Fibroblast of lung (primary cell): ENCODE data around the gene CCKAR. TPM values are rescaled to one million over a fixed set of nuclear protein-coding genes. Genes with fewer than 3 reads are reported as not detected.

Experiments used
- DNase-seq, 2 donors: peaks; one replicate each; pipeline versions ENCODE4 v3.0.0 to v3.0.0-alpha.2; 2010; ENCODE audit warnings: low read depth in 2 of 2
- H2AFZ ChIP-seq: 2 replicates; pipeline ENCODE4 v1.5.1; 2012; ENCODE audit warnings: low read length, control low read depth, inconsistent platforms
- H3K27ac ChIP-seq: 2 replicates; pipeline ENCODE4 v1.5.1; 2011; ENCODE audit warnings: low read length, control low read depth; ENCODE audit not compliant: insufficient read depth
- H3K27me3 ChIP-seq: 2 replicates; pipeline ENCODE4 v1.5.1; 2011; ENCODE audit warnings: mild to moderate bottlenecking, low read length; ENCODE audit not compliant: control insufficient read depth, insufficient read depth
- H3K36me3 ChIP-seq: 2 replicates; pipeline ENCODE4 v1.5.1; 2011; ENCODE audit warnings: low read length; ENCODE audit not compliant: control insufficient read depth, insufficient read depth
- H3K4me1 ChIP-seq: 2 replicates; pipeline ENCODE4 v1.5.1; 2011; ENCODE audit warnings: low read length; ENCODE audit not compliant: control insufficient read depth, insufficient read depth; ENCODE audit errors: extremely low read depth
- H3K4me2 ChIP-seq: 2 replicates; pipeline ENCODE4 v1.5.1; 2011; ENCODE audit warnings: low read length, control low read depth; ENCODE audit not compliant: insufficient read depth; ENCODE audit errors: extremely low read depth
- H3K4me3 ChIP-seq, 4 experiments: fragments of 200-600 bp in 1 of 4; sonication (generic) in 1 of 4; replicated peaks in 1 of 4; 2 replicates each; pipeline ENCODE4 v1.5.1; 2011 to 2016; ENCODE audit warnings: low read length in 4 of 4, low read depth in 3 of 4, mild to moderate bottlenecking in 3 of 4, control low read depth in 2 of 4, inconsistent platforms in 1 of 4, mixed read lengths in 1 of 4; ENCODE audit not compliant: insufficient read depth in 1 of 4; ENCODE audit errors: control extremely low read depth in 1 of 4
- H3K79me2 ChIP-seq: 2 replicates; pipeline ENCODE4 v1.5.1; 2012; ENCODE audit warnings: mild to moderate bottlenecking, low read length, inconsistent platforms; ENCODE audit not compliant: control insufficient read depth, insufficient read depth
- H3K9ac ChIP-seq: 2 replicates; pipeline ENCODE4 v1.5.1; 2011; ENCODE audit warnings: mild to moderate bottlenecking, low read length, control low read depth; ENCODE audit not compliant: insufficient read depth
- H3K9me3 ChIP-seq: 2 replicates; pipeline ENCODE4 v1.5.1; 2012; ENCODE audit warnings: low read depth, low read length; ENCODE audit not compliant: control insufficient read depth, insufficient read depth
- H4K20me1 ChIP-seq: 2 replicates; pipeline ENCODE4 v1.5.1; 2011; ENCODE audit warnings: low read length; ENCODE audit not compliant: control insufficient read depth, insufficient read depth; ENCODE audit errors: extremely low read depth
- CTCF ChIP-seq, 2 donors: IDR thresholded peaks in 1 of 2; conservative IDR thresholded peaks in 1 of 2; 1 replicate in 1 of 2; 2 replicates in 1 of 2; pipeline ENCODE4 v1.5.1; 2011 to 2012; ENCODE audit warnings: low read length in 2 of 2, control low read depth in 1 of 2, inconsistent platforms in 1 of 2, low read depth in 1 of 2, mild to moderate bottlenecking in 1 of 2
- EZH2 ChIP-seq: IDR thresholded peaks from 2 replicates; pipeline ENCODE4 v1.5.1; 2012; ENCODE audit warnings: low read length, control low read depth, mild to moderate bottlenecking; ENCODE audit errors: missing control alignments
- polyA plus RNA-seq, 2 donors: library from polyadenylated mRNA; depleted of rRNA in 1 of 2; stranded (reverse) in 1 of 2; unstranded in 1 of 2; fragments of >200 nt; gene quantifications; 2 replicates each; pipeline ENCODE4 v1.2.1, GENCODE V29; 2011 to 2012; ENCODE audit warnings: missing spikeins in 1 of 2
- total RNA-seq: library from RNA; depleted of rRNA; stranded (reverse); fragments of >200 nt; gene quantifications from 2 replicates; pipeline ENCODE4 v1.2.1, GENCODE V29; 2014

Gene CCKAR
- total and polyA plus RNA-seq, 2 donors (not counting 1 experiment from before 2014, with no cell fraction given) = 0.59 to 0.83 TPM

GRCh38 chr4:26459756-26460530, 30.3 kb downstream of the CCKAR start:
- Histone ChIP-seq H3K4me1 (no peaks in the 10 kb centered on the region), H2AFZ (no peak overlapping the region), H3K27ac (no peak overlapping the region), H3K9me3 (no peaks in the 10 kb centered on the region), H3K9ac (no peak overlapping the region), H3K27me3 (no peaks in the 10 kb centered on the region), H3K36me3 (no peaks in the 10 kb centered on the region), H3K4me3 (no peak overlapping the region), H3K79me2 (no peaks in the 10 kb centered on the region), H3K4me2 (no peak overlapping the region), H4K20me1 (no peaks in the 10 kb centered on the region)
- no peak for TF ChIP-seq EZH2
- TF ChIP-seq CTCF (conservative IDR thresholded peaks at IDR 0.05 in 1 of 2, IDR thresholded peaks at IDR 0.05 in 1 of 2; ENCODE audit: low read depth in 1 of 2, low read length in 2 of 2) = no peak
- peak in 1 of 2 donors; percentile 79 for DNase-seq

- Histone ChIP-seq H3K27ac (no peak overlapping the region), H3K79me2 (no peaks in the 10 kb centered on the region), H3K9ac (no peak overlapping the region), H3K4me1 (no peaks in the 10 kb centered on the region), H3K9me3 (no peaks in the 10 kb centered on the region), H3K4me3 (no peak overlapping the region), H3K4me2 (no peak overlapping the region), H2AFZ (no peak overlapping the region), H3K27me3 (no peaks in the 10 kb centered on the region), H4K20me1 (no peaks in the 10 kb centered on the region), H3K36me3 (no peaks in the 10 kb centered on the region)
- TF ChIP-seq EZH2 (no peak), CTCF (conservative IDR thresholded peaks at IDR 0.05 in 1 of 2, IDR thresholded peaks at IDR 0.05 in 1 of 2; ENCODE audit: low read depth in 1 of 2, low read length in 2 of 2) (peak; percentile 60 to 64)
- peak; percentile 80 to 86 for DNase-seq
These were observed 31.1 kb downstream of the CCKAR start for GRCh38 chr4:26459054-26459755.

GRCh38 chr4:26458157-26458561, 32.1 kb downstream of the CCKAR start:
- peak; percentile 79 to 83 for DNase-seq
- Histone ChIP-seq H3K27ac (no peak overlapping the region), H3K79me2 (no peaks in the 10 kb centered on the region)

More at GRCh38 chr4:26458157-26458561, 32.1 kb downstream of the CCKAR start:
- Histone ChIP-seq H3K9ac (no peak overlapping the region), H3K4me1 (no peaks in the 10 kb centered on the region), H2AFZ (peak overlapping the region; percentile 25), H4K20me1 (no peaks in the 10 kb centered on the region), H3K27me3 (no peaks in the 10 kb centered on the region), H3K9me3 (no peaks in the 10 kb centered on the region), H3K36me3 (no peaks in the 10 kb centered on the region), H3K4me3 (no peak overlapping the region), H3K4me2 (peak overlapping the region; percentile 3)
- TF ChIP-seq EZH2 = no peak
- TF ChIP-seq CTCF (conservative IDR thresholded peaks at IDR 0.05 in 1 of 2, IDR thresholded peaks at IDR 0.05 in 1 of 2; ENCODE audit: low read depth in 1 of 2, low read length in 2 of 2) = peak in 1 of 2 donors; percentile 23
